Measurements from ENCODE around the gene IGHMBP2.

DNA sequence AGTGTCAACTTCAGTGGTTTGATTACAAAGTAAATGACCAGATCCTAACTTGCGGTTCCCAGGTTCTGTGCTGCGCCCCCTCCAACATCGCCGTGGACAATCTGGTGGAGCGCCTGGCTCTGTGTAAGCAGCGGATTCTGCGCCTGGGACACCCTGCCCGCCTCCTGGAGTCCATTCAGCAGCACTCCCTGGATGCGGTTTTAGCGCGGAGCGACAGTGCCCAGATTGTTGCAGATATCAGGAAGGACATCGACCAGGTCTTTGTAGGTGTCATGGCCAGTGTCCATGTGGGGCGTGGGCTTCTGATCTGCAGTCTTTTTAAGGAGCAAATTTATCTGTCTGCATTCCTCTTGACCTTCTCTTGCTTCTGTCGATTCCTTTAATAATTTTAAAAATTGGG lies 11.1 kb downstream of the IGHMBP2 start:
- TF ChIP-seq, protein P1, sequence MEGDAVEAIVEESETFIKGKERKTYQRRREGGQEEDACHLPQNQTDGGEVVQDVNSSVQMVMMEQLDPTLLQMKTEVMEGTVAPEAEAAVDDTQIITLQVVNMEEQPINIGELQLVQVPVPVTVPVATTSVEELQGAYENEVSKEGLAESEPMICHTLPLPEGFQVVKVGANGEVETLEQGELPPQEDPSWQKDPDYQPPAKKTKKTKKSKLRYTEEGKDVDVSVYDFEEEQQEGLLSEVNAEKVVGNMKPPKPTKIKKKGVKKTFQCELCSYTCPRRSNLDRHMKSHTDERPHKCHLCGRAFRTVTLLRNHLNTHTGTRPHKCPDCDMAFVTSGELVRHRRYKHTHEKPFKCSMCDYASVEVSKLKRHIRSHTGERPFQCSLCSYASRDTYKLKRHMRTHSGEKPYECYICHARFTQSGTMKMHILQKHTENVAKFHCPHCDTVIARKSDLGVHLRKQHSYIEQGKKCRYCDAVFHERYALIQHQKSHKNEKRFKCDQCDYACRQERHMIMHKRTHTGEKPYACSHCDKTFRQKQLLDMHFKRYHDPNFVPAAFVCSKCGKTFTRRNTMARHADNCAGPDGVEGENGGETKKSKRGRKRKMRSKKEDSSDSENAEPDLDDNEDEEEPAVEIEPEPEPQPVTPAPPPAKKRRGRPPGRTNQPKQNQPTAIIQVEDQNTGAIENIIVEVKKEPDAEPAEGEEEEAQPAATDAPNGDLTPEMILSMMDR (conservative IDR thresholded peaks at IDR 0.05; ENCODE audit: low read length), result no peak
- no peak for TF ChIP-seq EZH2phosphoT487 (IDR thresholded peaks at IDR 0.05; ENCODE audit: borderline replicate concordance, low read depth, low read length)
